ENCODE measurements around the gene CAPN3. TPM values are rescaled to one million over a fixed set of nuclear protein-coding genes. Genes with fewer than 3 reads are reported as not detected.

CAPN3 gene
- total and polyA plus RNA-seq, 2 donors: 2.4 to 38.1 TPM

- H3K4me3 ChIP-seq (ENCODE audit: low read length in 2 of 2): no peak overlapping the region
- peaks cover 0 to 3% of the 10 kb centered on the region in 2 donors for H3K36me3 ChIP-seq (ENCODE audit: control insufficient read depth in 2 of 2, insufficient read depth in 2 of 2, low read length in 1 of 2)
- DNase-seq (ENCODE audit: low read depth in 6 of 9, low spot score in 9 of 9): no peak
- H3K27me3 ChIP-seq (ENCODE audit: control insufficient read depth in 2 of 2, insufficient read depth in 1 of 2, low read length in 1 of 2): no peaks in the 10 kb centered on the region
- H3K27ac ChIP-seq (ENCODE audit: low read depth in 1 of 2, low read length in 1 of 2): no peak overlapping the region
- H3K9me3 ChIP-seq (ENCODE audit: control insufficient read depth in 2 of 2, insufficient read depth in 1 of 2, low read length in 1 of 2): no peaks in the 10 kb centered on the region
- no peaks in the 10 kb centered on the region for H3K4me1 ChIP-seq (ENCODE audit: control insufficient read depth in 2 of 2, insufficient read depth in 2 of 2, low read length in 2 of 2)
- WGBS: 97% methylated on average over 11 of the region's 11 CpGs
Measured at GRCh38 chr15:42392309-42393024, 33.2 kb downstream of the CAPN3 start.

DNA sequence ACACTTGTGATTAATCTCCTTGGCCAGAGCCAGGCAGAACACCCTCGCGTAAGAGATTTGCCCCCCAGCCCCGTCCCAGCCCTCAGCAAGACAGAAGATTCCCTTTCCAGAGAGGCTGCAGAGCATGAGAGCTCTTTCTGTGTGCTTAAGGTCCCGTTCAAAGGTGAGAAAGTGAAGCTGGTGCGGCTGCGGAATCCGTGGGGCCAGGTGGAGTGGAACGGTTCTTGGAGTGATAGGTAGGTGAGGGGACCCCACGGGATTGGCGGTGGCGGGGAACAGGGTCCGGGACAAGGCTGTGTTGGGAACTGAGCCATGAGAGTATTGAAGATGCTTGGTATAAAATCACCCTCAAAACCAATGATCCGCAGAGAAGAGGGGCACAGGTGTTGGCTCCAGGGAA is 34.8 kb downstream of the CAPN3 start:
- Histone ChIP-seq H3K4me1 (ENCODE audit: control insufficient read depth in 2 of 2, insufficient read depth in 2 of 2, low read length in 2 of 2) (no peaks in the 10 kb centered on the region), H3K4me3 (ENCODE audit: low read length in 2 of 2) (no peak overlapping the region), H3K9me3 (ENCODE audit: control insufficient read depth in 2 of 2, insufficient read depth in 1 of 2, low read length in 1 of 2) (no peaks in the 10 kb centered on the region), H3K27me3 (ENCODE audit: control insufficient read depth in 2 of 2, insufficient read depth in 1 of 2, low read length in 1 of 2) (no peaks in the 10 kb centered on the region), H3K27ac (ENCODE audit: low read depth in 1 of 2, low read length in 1 of 2) (no peak overlapping the region), H3K36me3 (ENCODE audit: control insufficient read depth in 2 of 2, insufficient read depth in 2 of 2, low read length in 1 of 2) (peaks cover 0 to 3% of the 10 kb centered on the region in 2 donors)
- 96% methylated on average over 13 of the region's 13 CpGs for WGBS
- DNase-seq (ENCODE audit: low read depth in 6 of 9, low spot score in 9 of 9): no peak

DNA sequence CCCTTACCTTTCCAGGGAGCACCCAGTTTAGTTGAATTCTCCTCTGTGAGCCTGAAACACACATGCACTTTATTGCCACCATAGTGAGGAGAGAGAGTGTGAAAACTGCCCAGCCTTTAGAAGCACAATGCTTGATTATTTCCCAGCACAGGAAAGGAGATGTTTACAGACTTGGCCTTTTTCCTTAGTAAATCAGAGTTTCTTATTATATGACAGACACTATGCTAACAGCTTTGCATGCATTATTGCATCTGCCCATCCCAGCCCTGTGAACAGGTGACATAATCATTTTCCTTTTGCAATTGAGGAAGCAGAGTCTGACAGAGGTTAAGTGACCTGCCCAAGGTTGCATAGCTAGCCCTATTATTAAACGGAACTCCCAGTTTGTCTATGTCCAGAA is 36.5 kb downstream of the CAPN3 start:
- Histone ChIP-seq H3K4me1 (ENCODE audit: control insufficient read depth in 2 of 2, insufficient read depth in 2 of 2, low read length in 2 of 2) (no peaks in the 10 kb centered on the region), H3K4me3 (ENCODE audit: low read length in 2 of 2) (no peak overlapping the region), H3K36me3 (ENCODE audit: control insufficient read depth in 2 of 2, insufficient read depth in 2 of 2, low read length in 1 of 2) (peaks cover 0 to 6% of the 10 kb centered on the region in 2 donors), H3K9me3 (ENCODE audit: control insufficient read depth in 2 of 2, insufficient read depth in 1 of 2, low read length in 1 of 2) (no peaks in the 10 kb centered on the region), H3K27me3 (ENCODE audit: control insufficient read depth in 2 of 2, insufficient read depth in 1 of 2, low read length in 1 of 2) (no peaks in the 10 kb centered on the region), H3K27ac (ENCODE audit: low read depth in 1 of 2, low read length in 1 of 2) (no peak overlapping the region)
- 88% methylated on average over 1 of the region's 1 CpG for WGBS
- DNase-seq (ENCODE audit: low read depth in 6 of 9, low spot score in 9 of 9): no peak

DNA sequence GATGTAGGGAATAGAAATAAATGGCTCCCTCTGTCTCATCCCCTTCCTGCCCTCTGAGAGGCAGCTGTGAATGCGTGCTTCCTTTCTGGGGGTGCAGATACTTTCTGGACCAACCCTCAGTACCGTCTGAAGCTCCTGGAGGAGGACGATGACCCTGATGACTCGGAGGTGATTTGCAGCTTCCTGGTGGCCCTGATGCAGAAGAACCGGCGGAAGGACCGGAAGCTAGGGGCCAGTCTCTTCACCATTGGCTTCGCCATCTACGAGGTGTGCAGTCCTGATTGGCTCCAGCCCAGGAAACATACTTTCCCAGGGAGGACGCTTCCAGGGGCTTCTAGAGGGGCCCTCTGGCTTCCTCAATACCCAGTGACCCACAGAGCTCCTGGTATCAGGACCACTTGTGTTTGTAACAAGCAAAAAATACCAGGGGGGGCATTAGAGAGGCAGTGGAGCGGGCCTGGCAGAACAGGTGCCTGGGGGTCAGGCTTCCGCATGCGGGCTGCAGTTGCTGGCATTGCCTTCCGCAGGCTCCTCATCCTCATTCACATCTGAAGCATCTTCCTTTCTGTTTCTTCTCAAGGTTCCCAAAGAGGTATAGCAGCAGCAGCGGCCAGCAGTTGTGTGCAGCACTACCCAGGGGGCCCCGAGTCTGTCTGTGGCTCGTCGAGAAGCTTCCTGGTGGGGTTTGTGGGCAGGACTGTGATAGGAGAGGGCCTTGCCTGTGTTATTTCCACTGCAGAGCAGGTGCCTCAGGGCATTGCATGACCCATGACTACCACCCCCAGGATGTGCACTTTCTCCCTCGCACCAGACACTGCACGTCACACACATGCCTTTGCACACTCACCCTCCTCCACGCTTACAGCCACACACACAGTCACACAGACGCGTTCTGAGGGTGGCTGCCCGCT is 42.5 kb downstream of the CAPN3 start:
- no peaks in the 10 kb centered on the region for H3K27me3 ChIP-seq (ENCODE audit: control insufficient read depth in 2 of 2, insufficient read depth in 1 of 2, low read length in 1 of 2)
- peaks cover 0 to 7% of the 10 kb centered on the region in 2 donors for H3K9me3 ChIP-seq (ENCODE audit: control insufficient read depth in 2 of 2, insufficient read depth in 1 of 2, low read length in 1 of 2)
- 60% methylated on average over 24 of the region's 24 CpGs for WGBS
- H3K4me3 ChIP-seq (ENCODE audit: low read length in 2 of 2): peak overlapping the region; percentile 5 to 37
- H3K4me1 ChIP-seq (ENCODE audit: control insufficient read depth in 2 of 2, insufficient read depth in 2 of 2, low read length in 2 of 2): peaks cover 0 to 23% of the 10 kb centered on the region in 2 donors
- peaks cover 0 to 5% of the 10 kb centered on the region in 2 donors for H3K36me3 ChIP-seq (ENCODE audit: control insufficient read depth in 2 of 2, insufficient read depth in 2 of 2, low read length in 1 of 2)
- peak in 5 of 9 donors; percentile 28 to 65 (median 36) for DNase-seq (ENCODE audit: low read depth in 6 of 9, low spot score in 9 of 9)
- H3K27ac ChIP-seq (ENCODE audit: low read depth in 1 of 2, low read length in 1 of 2): peak overlapping the region in 1 of 2 donors; percentile 65

DNA sequence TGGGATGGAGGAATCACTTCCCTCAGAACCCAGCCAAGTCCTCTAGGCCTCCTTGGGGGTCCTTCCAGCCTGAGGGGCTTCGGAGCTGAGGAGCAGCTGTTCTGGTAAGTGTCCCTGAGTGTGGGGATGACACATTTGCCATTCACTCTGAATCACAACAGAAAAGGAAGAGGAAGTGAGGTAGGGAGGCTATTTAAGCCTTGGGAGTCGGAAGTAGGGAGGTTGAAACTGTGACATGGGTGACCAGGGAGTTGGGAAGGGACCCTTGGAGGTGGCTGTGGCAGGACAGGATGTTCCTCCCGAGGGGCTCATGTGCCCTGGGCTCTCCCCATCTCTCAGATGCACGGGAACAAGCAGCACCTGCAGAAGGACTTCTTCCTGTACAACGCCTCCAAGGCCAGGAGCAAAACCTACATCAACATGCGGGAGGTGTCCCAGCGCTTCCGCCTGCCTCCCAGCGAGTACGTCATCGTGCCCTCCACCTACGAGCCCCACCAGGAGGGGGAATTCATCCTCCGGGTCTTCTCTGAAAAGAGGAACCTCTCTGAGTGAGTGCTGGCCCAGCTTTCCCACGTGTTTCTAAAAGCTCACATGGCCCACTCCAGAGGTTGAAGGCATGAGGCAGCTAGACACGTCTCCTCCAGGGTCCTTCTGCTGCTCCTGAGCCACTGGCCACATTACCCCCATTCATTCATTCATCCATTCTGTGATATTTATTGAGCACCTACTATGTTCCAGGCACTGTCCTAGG is 43.3 kb downstream of the CAPN3 start:
- Histone ChIP-seq H3K27me3 (ENCODE audit: control insufficient read depth in 2 of 2, insufficient read depth in 1 of 2, low read length in 1 of 2) (no peaks in the 10 kb centered on the region), H3K9me3 (ENCODE audit: control insufficient read depth in 2 of 2, insufficient read depth in 1 of 2, low read length in 1 of 2) (peaks cover 0 to 7% of the 10 kb centered on the region in 2 donors), H3K36me3 (ENCODE audit: control insufficient read depth in 2 of 2, insufficient read depth in 2 of 2, low read length in 1 of 2) (peaks cover 0 to 4% of the 10 kb centered on the region in 2 donors), H3K4me3 (ENCODE audit: low read length in 2 of 2) (no peak overlapping the region), H3K4me1 (ENCODE audit: control insufficient read depth in 2 of 2, insufficient read depth in 2 of 2, low read length in 2 of 2) (peaks cover 0 to 23% of the 10 kb centered on the region in 2 donors), H3K27ac (ENCODE audit: low read depth in 1 of 2, low read length in 1 of 2) (no peak overlapping the region)
- 72% methylated on average over 15 of the region's 15 CpGs for WGBS
- DNase-seq (ENCODE audit: low read depth in 6 of 9, low spot score in 9 of 9): peak in 1 of 9 donors; percentile 7

GRCh38 chr15:42403389-42403788 is 44.1 kb downstream of the CAPN3 start:
- no peaks in the 10 kb centered on the region for H3K27me3 ChIP-seq (ENCODE audit: control insufficient read depth in 2 of 2, insufficient read depth in 1 of 2, low read length in 1 of 2)
- DNase-seq (ENCODE audit: low read depth in 6 of 9, low spot score in 9 of 9): no peak
- WGBS: 96% methylated on average over 7 of the region's 7 CpGs
- H3K4me1 ChIP-seq (ENCODE audit: control insufficient read depth in 2 of 2, insufficient read depth in 2 of 2, low read length in 2 of 2): peaks cover 0 to 23% of the 10 kb centered on the region in 2 donors
- no peak overlapping the region for H3K27ac ChIP-seq (ENCODE audit: low read depth in 1 of 2, low read length in 1 of 2)
- H3K4me3 ChIP-seq (ENCODE audit: low read length in 2 of 2): no peak overlapping the region
- H3K36me3 ChIP-seq (ENCODE audit: control insufficient read depth in 2 of 2, insufficient read depth in 2 of 2, low read length in 1 of 2): peaks cover 0 to 4% of the 10 kb centered on the region in 2 donors
- peaks cover 0 to 7% of the 10 kb centered on the region in 2 donors for H3K9me3 ChIP-seq (ENCODE audit: control insufficient read depth in 2 of 2, insufficient read depth in 1 of 2, low read length in 1 of 2)

DNA sequence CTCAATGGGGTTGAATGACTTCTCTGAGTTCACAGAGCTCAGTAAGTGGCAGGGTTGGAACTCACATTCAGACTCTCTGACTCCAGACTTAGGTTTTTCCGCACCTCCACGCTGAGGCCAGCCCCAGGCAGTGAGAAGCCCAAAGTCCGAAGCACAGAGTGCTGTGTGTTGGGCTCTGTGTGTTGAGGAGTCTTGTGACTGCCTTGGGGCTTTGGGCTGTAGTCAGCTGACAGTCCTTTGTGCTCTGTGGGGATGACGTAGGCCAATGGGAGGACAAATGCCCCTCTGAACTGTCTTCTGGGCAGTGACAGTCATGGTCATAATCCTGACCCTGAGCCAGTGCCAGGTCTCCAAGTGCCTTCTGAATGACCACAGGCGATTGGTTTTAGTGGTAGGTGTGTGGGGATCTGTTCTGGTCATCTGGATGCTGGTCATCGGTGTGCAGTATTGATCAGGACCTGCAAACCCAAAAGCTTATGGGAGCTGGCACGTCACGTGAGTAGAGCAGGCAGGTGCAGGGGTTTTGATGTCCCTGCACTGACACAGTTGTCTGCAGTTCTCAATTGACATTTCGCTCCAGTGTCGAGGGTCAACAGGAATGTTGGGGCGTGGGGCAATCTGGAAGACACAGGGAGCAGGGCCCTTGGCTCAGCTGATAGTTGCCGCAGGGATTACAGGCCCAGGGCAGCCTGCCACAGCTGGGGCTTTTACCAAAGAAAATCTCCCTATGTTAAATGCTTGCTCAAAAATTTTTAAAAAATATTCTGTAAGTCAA is 45.3 kb downstream of the CAPN3 start:
- no peaks in the 10 kb centered on the region for H3K27me3 ChIP-seq (ENCODE audit: control insufficient read depth in 2 of 2, insufficient read depth in 1 of 2, low read length in 1 of 2)
- H3K4me3 ChIP-seq (ENCODE audit: low read length in 2 of 2): no peak overlapping the region
- DNase-seq (ENCODE audit: low read depth in 6 of 9, low spot score in 9 of 9): no peak
- 94% methylated on average over 12 of the region's 12 CpGs for WGBS
- peaks cover 0 to 23% of the 10 kb centered on the region in 2 donors for H3K4me1 ChIP-seq (ENCODE audit: control insufficient read depth in 2 of 2, insufficient read depth in 2 of 2, low read length in 2 of 2)
- H3K9me3 ChIP-seq (ENCODE audit: control insufficient read depth in 2 of 2, insufficient read depth in 1 of 2, low read length in 1 of 2): peaks cover 0 to 7% of the 10 kb centered on the region in 2 donors
- no peak overlapping the region for H3K27ac ChIP-seq (ENCODE audit: low read depth in 1 of 2, low read length in 1 of 2)
- H3K36me3 ChIP-seq (ENCODE audit: control insufficient read depth in 2 of 2, insufficient read depth in 2 of 2, low read length in 1 of 2): no peaks in the 10 kb centered on the region

DNA sequence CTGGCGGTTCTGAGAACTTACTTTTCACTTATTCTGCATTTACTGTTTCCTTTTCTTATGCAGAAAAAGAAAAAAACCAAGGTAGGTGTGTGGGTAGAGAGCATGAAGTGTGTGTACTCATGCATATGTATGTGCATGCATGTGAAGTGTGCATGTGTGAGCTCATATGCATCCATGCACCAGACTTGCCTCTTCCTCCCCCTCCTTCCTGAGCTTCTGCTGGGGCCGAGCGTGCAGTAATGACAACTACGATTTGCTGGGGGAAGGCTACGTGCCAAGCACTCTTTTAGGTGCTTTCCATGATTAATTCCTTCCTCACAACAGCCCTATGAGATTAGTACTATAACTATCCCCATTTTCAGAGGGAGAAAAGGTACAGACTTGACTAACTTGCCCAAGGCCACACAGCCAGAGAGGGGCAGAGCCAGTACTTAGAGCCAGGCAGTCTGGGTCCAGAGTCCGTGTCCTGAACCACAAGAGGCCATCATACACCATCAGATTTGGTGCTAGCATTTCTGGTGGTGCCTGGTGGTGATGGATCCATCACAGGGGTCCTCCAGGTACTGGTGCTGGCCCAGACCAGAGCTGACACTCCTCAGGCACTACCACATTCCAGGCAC is 46.7 kb downstream of the CAPN3 start:
- DNase-seq (ENCODE audit: low read depth in 6 of 9, low spot score in 9 of 9): no peak
- WGBS: 96% methylated on average over 6 of the region's 6 CpGs
- peaks cover under 1 to 2% of the 10 kb centered on the region in 2 donors for H3K36me3 ChIP-seq (ENCODE audit: control insufficient read depth in 2 of 2, insufficient read depth in 2 of 2, low read length in 1 of 2)
- H3K9me3 ChIP-seq (ENCODE audit: control insufficient read depth in 2 of 2, insufficient read depth in 1 of 2, low read length in 1 of 2): peaks cover 0 to 7% of the 10 kb centered on the region in 2 donors
- no peaks in the 10 kb centered on the region for H3K27me3 ChIP-seq (ENCODE audit: control insufficient read depth in 2 of 2, insufficient read depth in 1 of 2, low read length in 1 of 2)
- H3K4me3 ChIP-seq (ENCODE audit: low read length in 2 of 2): no peak overlapping the region
- peak overlapping the region in 1 of 2 donors; percentile 43 for H3K27ac ChIP-seq (ENCODE audit: low read depth in 1 of 2, low read length in 1 of 2)
- peaks cover 0 to 22% of the 10 kb centered on the region in 2 donors for H3K4me1 ChIP-seq (ENCODE audit: control insufficient read depth in 2 of 2, insufficient read depth in 2 of 2, low read length in 2 of 2)

Data from thymus (tissue), 11 donors.